Brain microvascular endothelial cell (primary cell): ENCODE measurements around the gene DIAPH3.

Experiments
- DNase-seq: peaks from one replicate; pipeline ENCODE4 v3.0.0-alpha.2; 2020
- H3K27ac ChIP-seq: fragments of 250-450 bp; sonication (Bioruptor Pico); 2 replicates; pipeline ENCODE4 v1.5.1; 2020; ENCODE audit warnings: mild to moderate bottlenecking, moderate library complexity
- H3K27me3 ChIP-seq: fragments of 250-450 bp; sonication (Bioruptor Pico); replicated peaks from 2 replicates; pipeline ENCODE4 v1.5.1; 2020; ENCODE audit warnings: mild to moderate bottlenecking
- H3K36me3 ChIP-seq: fragments of 250-450 bp; sonication (Bioruptor Pico); replicated peaks from 2 replicates; pipeline ENCODE4 v1.5.1; 2020; ENCODE audit warnings: mild to moderate bottlenecking
- H3K4me3 ChIP-seq: 2 replicates; pipeline ENCODE4 v1.5.1; 2011; ENCODE audit warnings: low read depth, mild to moderate bottlenecking, control low read depth, low read length, moderate library complexity
- in situ Hi-C: cut with HindIII; loops from 2 replicates; pipeline ENCODE4 v1.10.0; 2017; ENCODE audit warnings: low sequenced_read_pairs, low pct_ligation_motif_present
- TF ChIP-seq, protein P1 (sequence below): IDR thresholded peaks from 2 replicates; pipeline ENCODE4 v1.5.1; 2011; ENCODE audit warnings: low read depth, mild to moderate bottlenecking, moderate library complexity, low read length, control low read depth, inconsistent platforms; ENCODE audit errors: missing control alignments

Gene DIAPH3

DNA sequence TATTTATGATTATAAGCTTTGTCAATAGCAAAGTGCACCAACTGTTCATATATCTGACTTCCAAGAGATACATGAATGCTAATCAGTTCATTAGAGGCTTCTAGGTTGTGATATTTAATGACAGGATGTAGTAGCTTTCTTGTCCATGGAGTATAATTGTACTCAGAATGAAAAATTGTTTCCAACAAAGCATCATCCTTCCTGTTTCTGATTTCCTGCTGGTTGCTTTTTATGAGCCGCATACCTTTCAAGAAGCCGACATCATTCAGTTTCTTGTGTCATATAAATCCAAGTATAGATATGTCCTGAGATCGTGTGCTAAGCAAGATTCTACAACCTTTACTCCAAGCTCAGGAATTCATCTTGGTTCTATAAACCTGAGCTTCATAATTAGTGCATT, 326.6 kb downstream of the DIAPH3 start:
- Histone ChIP-seq H3K27me3 (no peaks in the 10 kb centered on the region), H3K4me3 (no peak overlapping the region), H3K36me3 (no peaks in the 10 kb centered on the region), H3K27ac (no peak overlapping the region)
- no peak for DNase-seq
- in situ Hi-C loops, result no loop called here
- TF ChIP-seq, protein P1, sequence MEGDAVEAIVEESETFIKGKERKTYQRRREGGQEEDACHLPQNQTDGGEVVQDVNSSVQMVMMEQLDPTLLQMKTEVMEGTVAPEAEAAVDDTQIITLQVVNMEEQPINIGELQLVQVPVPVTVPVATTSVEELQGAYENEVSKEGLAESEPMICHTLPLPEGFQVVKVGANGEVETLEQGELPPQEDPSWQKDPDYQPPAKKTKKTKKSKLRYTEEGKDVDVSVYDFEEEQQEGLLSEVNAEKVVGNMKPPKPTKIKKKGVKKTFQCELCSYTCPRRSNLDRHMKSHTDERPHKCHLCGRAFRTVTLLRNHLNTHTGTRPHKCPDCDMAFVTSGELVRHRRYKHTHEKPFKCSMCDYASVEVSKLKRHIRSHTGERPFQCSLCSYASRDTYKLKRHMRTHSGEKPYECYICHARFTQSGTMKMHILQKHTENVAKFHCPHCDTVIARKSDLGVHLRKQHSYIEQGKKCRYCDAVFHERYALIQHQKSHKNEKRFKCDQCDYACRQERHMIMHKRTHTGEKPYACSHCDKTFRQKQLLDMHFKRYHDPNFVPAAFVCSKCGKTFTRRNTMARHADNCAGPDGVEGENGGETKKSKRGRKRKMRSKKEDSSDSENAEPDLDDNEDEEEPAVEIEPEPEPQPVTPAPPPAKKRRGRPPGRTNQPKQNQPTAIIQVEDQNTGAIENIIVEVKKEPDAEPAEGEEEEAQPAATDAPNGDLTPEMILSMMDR, result no peak

DNA sequence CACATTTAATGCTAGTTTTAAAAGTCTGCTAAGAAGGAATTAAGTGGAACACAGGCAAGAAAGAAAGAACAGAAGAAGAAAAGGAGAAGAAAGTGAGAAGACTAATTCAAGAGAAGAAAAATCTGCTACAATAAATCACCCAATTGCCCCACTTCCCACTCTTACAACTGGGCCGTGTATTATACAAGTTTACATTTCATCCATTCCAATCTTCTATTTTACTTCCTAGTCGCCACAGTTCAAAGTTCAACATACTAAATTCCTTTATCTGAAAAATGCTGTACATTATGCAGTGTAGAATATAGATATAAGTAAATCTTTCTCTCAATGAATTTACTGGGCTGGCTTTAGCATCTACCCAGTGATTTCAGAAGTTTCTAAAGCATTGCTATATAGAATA, 328.2 kb downstream of the DIAPH3 start:
- Histone ChIP-seq H3K4me3 (no peak overlapping the region), H3K36me3 (no peaks in the 10 kb centered on the region), H3K27ac (no peak overlapping the region), H3K27me3 (no peaks in the 10 kb centered on the region)
- in situ Hi-C loops, result no loop called here
- no peak for DNase-seq
- TF ChIP-seq, protein P1, result no peak

DNA sequence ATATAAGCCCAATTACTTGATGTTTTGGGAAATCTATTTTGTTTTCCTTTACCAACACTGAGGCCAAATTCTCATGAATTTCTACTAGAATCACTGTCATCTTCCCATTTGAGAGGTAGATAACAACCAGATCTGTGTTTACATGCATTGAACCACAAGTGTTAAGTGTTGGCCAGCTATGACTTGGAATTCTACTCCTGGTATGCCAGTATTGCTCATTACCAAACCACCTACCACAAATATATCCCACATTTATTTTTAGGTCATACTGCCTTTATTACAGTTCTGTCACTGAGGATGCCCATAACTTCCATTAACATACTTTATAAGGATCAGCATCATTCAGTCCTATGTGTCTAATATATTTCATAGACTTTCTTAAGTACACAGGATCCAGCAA, 328.9 kb downstream of the DIAPH3 start:
- Histone ChIP-seq H3K27me3 (no peaks in the 10 kb centered on the region), H3K4me3 (no peak overlapping the region), H3K36me3 (no peaks in the 10 kb centered on the region), H3K27ac (no peak overlapping the region)
- DNase-seq, result peak; percentile 11
- in situ Hi-C loops, result no loop called here
- TF ChIP-seq, protein P1, result no peak

DNA sequence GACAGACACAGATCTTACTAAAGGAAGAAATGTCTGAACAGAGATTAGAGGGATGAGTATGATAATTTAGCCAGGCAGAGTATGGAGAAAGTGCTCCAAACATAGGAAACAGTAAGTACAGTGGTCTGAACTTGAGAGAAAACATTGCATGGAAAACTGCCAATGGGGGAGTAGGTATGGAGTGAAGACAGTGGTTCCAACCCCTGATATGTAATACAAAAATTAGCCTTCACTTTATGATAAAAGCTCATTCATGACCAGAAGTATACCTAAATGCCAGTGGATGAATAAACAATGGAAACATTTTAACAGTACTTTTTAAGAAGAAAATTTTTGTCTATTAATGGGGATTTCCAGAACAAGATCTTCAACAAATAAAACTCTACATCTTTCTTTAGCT, 334.0 kb downstream of the DIAPH3 start:
- Histone ChIP-seq H3K4me3 (no peak overlapping the region), H3K27ac (no peak overlapping the region), H3K27me3 (no peaks in the 10 kb centered on the region), H3K36me3 (no peaks in the 10 kb centered on the region)
- TF ChIP-seq, protein P1, result no peak
- in situ Hi-C loops, result no loop called here
- DNase-seq, result no peak

DNA sequence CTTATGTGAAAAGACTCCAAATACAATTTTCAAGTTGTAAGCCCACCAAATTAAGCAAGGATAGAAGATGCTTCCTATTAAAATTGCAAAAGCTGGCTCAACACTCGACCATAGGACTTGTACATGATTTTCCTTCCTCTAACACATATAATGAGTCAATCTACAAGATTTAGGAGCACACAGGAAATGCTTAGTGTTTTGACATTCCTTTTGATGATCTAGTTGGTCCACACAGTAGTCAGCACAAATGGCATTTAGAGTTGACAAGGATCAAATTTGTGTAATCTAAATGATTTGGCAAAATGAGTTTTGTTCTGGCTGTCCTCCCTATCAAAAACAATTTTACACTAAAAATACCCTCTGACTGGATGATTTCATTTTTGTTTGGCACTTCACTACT, 340.2 kb downstream of the DIAPH3 start:
- Histone ChIP-seq H3K27me3 (no peaks in the 10 kb centered on the region), H3K36me3 (no peaks in the 10 kb centered on the region), H3K4me3 (no peak overlapping the region), H3K27ac (peak overlapping the region; percentile 9)
- peak; percentile 27 for DNase-seq
- TF ChIP-seq, protein P1, result no peak
- in situ Hi-C loops, result no loop called here

DNA sequence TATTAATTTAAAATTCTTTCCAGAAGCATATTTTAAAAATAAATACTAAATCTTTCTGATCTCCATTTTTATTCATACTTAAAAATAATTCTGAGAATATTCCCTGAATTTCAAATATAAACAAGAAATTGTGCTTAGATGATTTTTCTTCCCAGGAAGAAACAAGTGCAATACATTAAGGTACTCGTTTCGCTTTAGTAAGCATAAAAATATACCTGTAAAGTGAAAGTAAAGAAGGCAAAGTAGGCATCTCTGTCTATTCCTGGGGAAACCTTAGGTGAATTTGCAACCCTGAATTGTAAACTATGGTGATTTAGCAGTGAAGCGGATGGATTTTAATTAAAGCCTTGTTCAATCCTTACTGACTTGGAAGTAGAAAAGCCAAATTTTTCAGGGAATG, 354.2 kb downstream of the DIAPH3 start:
- TF ChIP-seq, protein P1, result no peak
- no peaks in the 10 kb centered on the region for H3K27me3 ChIP-seq
- DNase-seq, result no peak
- in situ Hi-C loops, result no loop called here
- no peak overlapping the region for H3K4me3 ChIP-seq
- no peak overlapping the region for H3K27ac ChIP-seq
- H3K36me3 ChIP-seq, result no peaks in the 10 kb centered on the region
